ENCODE data around the gene MRPL28. TPM values are rescaled to one million over a fixed set of nuclear protein-coding genes. Genes with fewer than 3 reads are reported as not detected.

MRPL28 gene
- total RNA-seq, 2 donors from 2014 or later = 83.4 to 84.3 TPM

DNA sequence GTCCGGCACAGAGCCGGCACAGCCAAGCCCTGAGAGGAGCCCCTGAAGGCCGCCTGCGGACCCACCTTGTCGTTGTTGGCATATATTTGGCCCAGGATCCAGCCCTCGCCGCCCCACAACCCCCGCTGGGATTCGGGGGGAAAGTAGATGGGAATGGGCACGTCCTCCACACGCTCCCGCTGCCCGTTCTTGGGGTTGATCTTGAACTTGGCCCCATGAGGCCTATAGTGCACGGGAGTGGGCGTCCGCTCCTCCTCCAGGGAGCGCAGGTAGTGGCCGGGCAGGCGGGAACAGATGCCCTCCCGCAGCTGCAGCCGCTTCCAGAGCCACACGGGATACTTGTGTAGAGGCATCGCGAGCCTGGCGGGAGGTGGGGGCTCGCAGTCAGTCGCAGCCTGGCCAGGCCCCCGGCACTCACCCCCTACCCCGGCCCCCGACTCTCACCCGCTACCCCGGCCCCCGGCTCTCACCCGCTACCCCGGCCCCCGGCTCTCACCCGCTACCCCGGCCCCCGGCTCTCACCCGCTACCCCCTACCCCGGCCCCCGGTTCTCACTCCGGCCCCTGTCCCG, 387 bp downstream of the MRPL28 start:
- peaks cover 7% of the 10 kb centered on the region for H3K4me1 ChIP-seq (replicated peaks)
- DNase-seq (ENCODE audit: low spot score) = no peak
- H3K4me3 ChIP-seq = peak overlapping the region; percentile 34 to 49
- H3K27ac ChIP-seq = peak overlapping the region in 1 of 2 donors; percentile 63
- no peaks in the 10 kb centered on the region for H3K27me3 ChIP-seq (replicated peaks; ENCODE audit: insufficient read depth)
- 19% methylated on average over 26 of the region's 44 CpGs for WGBS
- peaks cover 4 to 29% of the 10 kb centered on the region in 2 donors for H3K36me3 ChIP-seq
- no peaks in the 10 kb centered on the region for H3K9me3 ChIP-seq
- intact Hi-C loops (cut with DNase I) = no loop called here
- no peak for TF ChIP-seq POLR2A (IDR thresholded peaks at IDR 0.05)
- TF ChIP-seq, protein P1, sequence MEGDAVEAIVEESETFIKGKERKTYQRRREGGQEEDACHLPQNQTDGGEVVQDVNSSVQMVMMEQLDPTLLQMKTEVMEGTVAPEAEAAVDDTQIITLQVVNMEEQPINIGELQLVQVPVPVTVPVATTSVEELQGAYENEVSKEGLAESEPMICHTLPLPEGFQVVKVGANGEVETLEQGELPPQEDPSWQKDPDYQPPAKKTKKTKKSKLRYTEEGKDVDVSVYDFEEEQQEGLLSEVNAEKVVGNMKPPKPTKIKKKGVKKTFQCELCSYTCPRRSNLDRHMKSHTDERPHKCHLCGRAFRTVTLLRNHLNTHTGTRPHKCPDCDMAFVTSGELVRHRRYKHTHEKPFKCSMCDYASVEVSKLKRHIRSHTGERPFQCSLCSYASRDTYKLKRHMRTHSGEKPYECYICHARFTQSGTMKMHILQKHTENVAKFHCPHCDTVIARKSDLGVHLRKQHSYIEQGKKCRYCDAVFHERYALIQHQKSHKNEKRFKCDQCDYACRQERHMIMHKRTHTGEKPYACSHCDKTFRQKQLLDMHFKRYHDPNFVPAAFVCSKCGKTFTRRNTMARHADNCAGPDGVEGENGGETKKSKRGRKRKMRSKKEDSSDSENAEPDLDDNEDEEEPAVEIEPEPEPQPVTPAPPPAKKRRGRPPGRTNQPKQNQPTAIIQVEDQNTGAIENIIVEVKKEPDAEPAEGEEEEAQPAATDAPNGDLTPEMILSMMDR (IDR thresholded peaks at IDR 0.05) = no peak
- no peak for TF ChIP-seq POLR2AphosphoS5 (IDR thresholded peaks at IDR 0.05)

DNA sequence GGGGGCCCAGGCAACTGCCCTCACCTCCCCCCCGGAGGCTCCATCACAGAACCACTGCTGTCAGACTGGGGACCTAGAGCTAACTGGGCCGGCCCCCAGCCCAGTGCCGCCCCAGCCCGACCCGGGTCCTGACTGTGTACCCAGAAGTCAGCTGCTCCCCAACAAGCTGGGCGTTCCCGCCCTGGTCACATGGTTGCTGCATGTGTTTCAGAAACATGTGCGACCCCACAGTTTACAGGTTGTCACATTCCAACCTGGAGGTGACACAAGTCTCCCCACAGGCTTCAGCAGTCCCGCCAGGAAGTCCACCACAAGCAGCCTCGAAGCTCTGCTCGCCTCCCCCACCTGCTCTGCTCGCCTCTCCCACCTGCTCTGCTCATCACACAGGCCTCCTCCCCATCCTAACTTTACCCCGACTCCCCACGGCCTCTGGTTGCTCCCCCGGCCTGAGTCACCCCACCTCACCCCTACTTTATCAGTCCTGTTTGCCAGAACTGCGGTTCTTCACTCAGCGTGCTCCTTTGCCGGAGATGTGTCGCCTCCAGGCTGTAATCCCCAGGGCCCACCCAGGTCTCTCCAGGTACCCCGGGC, 968 bp downstream of the MRPL28 start:
- H3K36me3 ChIP-seq = peaks cover 0 to 24% of the 10 kb centered on the region in 2 donors
- H3K4me3 ChIP-seq = no peak overlapping the region
- WGBS = 77% methylated on average over 20 of the region's 20 CpGs

DNA sequence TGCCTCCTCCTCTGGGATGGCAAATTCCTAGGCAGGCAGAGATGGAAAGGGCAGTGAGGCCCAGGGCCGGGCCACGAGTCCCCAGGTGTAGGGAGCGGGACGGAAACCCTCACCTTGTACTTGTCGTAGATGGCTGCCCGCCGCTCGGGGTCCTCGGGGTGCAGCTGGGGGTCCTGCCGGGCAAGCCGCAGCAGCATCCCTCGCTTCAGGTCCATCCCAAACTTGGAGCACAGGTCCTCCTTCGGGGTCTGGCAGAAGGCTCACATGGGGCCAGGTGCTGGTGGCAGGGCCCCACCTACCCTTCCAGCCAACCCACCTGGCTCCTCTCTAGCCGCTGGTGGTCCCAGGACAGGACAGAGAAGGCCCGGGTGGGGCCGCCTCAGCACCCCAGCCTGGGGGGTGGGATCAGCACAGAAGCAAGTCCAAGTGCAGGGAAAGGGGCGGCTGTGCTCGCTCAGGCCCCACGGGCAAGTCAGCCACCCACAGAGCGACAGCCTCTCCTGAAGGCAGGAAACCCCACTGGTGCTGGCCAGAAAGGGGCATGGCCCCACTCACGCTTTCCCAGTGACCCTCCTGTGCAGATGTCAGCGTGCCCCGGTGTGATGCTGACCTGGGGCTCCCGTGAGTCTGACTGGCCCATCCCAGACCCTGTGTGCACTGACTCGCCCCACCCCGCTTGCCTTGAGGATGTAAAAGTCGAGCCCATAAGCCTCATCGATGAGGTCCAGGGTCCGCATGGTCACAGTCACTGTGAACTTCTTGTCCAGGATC, 1.8 kb downstream of the MRPL28 start:
- no peaks in the 10 kb centered on the region for H3K27me3 ChIP-seq (replicated peaks; ENCODE audit: insufficient read depth)
- TF ChIP-seq, protein P1 (IDR thresholded peaks at IDR 0.05) = no peak
- no peak for TF ChIP-seq POLR2A (IDR thresholded peaks at IDR 0.05)
- TF ChIP-seq POLR2AphosphoS5 (IDR thresholded peaks at IDR 0.05) = no peak
- H3K36me3 ChIP-seq = peaks cover 0 to 24% of the 10 kb centered on the region in 2 donors
- H3K9me3 ChIP-seq = no peaks in the 10 kb centered on the region
- intact Hi-C loops (cut with DNase I) = no loop called here
- WGBS = 96% methylated on average over 22 of the region's 29 CpGs
- H3K27ac ChIP-seq = no peak overlapping the region
- H3K4me3 ChIP-seq = no peak overlapping the region
- peaks cover 7% of the 10 kb centered on the region for H3K4me1 ChIP-seq (replicated peaks)
- no peak for DNase-seq (ENCODE audit: low spot score)

More for the DNA sequence above, 968 bp downstream of the MRPL28 start:
- TF ChIP-seq, protein P1 (IDR thresholded peaks at IDR 0.05) = no peak
- TF ChIP-seq POLR2A (IDR thresholded peaks at IDR 0.05) (no peak), POLR2AphosphoS5 (IDR thresholded peaks at IDR 0.05) (no peak)
- DNase-seq (ENCODE audit: low spot score) = no peak
- Histone ChIP-seq H3K27ac (no peak overlapping the region), H3K9me3 (no peaks in the 10 kb centered on the region), H3K27me3 (replicated peaks; ENCODE audit: insufficient read depth) (no peaks in the 10 kb centered on the region), H3K4me1 (replicated peaks) (peaks cover 7% of the 10 kb centered on the region)
- intact Hi-C loops (cut with DNase I) = no loop called here

DNA sequence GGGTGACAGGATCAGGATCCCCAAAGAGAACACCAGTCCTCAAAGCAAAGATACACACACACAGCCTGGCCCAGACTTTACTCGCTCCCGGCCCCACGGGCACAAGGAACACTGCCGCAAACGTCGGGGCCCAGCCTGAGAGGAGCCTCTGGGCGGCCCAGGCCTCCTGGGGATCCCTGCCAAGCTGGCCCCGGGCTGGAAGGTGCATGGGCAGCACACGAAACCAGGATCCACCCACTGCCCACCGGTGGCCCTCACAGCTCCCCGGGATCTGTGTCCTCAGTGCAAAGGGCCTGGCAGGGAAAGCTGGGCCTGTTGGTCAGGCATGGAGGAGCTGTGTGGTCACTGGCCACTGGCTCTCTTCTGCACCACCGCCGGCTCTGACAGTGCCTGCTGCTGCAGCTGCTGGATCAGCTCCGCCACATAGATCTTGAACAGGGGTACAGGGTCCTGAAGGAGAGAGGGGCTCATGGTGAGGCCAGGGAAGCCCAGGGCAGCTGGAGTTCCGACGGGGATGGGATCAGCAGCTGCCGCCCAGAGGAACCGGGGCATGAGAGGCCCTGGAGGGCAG, 2.9 kb downstream of the MRPL28 start:
- no peak for DNase-seq (ENCODE audit: low spot score)
- Histone ChIP-seq H3K27ac (no peak overlapping the region), H3K27me3 (replicated peaks; ENCODE audit: insufficient read depth) (no peaks in the 10 kb centered on the region), H3K4me3 (no peak overlapping the region), H3K36me3 (peaks cover 0 to 24% of the 10 kb centered on the region in 2 donors), H3K9me3 (no peaks in the 10 kb centered on the region), H3K4me1 (replicated peaks) (peaks cover 7% of the 10 kb centered on the region)
- intact Hi-C loops (cut with DNase I) = no loop called here
- TF ChIP-seq, protein P1 (IDR thresholded peaks at IDR 0.05) = no peak
- TF ChIP-seq POLR2A (IDR thresholded peaks at IDR 0.05) (no peak), POLR2AphosphoS5 (IDR thresholded peaks at IDR 0.05) (no peak)
- WGBS = 95% methylated on average over 18 of the region's 18 CpGs

Data from prostate gland (tissue), 2 donors.